Vagina (tissue), 2 donors: ENCODE results near the gene RMDN2.

Source experiments
- CTCF ChIP-seq, 3 experiments: fragments of 450-650 bp in 2 of 3; fragments of 200-600 bp in 1 of 3; sonication (generic) in 1 of 3; IDR thresholded peaks; one replicate each; pipeline ENCODE4 v1.5.1; 2017 to 2019; ENCODE audit warnings: antibody characterized with exemption in 3 of 3, mild to moderate bottlenecking in 2 of 3, moderate library complexity in 2 of 3
- POLR2A ChIP-seq, 2 donors: fragments of 450-650 bp; IDR thresholded peaks; one replicate each; pipeline ENCODE4 v1.6.1; 2017; ENCODE audit warnings: antibody characterized with exemption in 2 of 2, mild to moderate bottlenecking in 2 of 2, moderate library complexity in 2 of 2

- no peak for TF ChIP-seq CTCF (IDR thresholded peaks at IDR 0.05)
- TF ChIP-seq POLR2A (IDR thresholded peaks at IDR 0.05), result no peak
These were observed 1.6 kb upstream of the RMDN2 start for GRCh38 chr2:37923308-37924055.
